Esophagus squamous epithelium (tissue), 5 donors: ENCODE results near the gene RNF111. TPM values are rescaled to one million over a fixed set of nuclear protein-coding genes. Genes with fewer than 3 reads are reported as not detected.

Source experiments
- DNase-seq: peaks from one replicate; lab custom pipeline; 2025; lab: John Stamatoyannopoulos, UW
- H3K27ac ChIP-seq, 4 donors: fragments of 200-600 bp; sonication (generic); one replicate each; pipeline ENCODE4 v1.5.1; 2016 to 2019; ENCODE audit warnings: mild to moderate bottlenecking in 1 of 4
- H3K27me3 ChIP-seq, 4 donors: fragments of 200-600 bp; sonication (generic); 1 replicate in 3 of 4; 2 replicates in 1 of 4; pipeline versions ENCODE4 v1.5.1 to v1.6.0; 2017 to 2021; ENCODE audit warnings: antibody characterized with exemption in 1 of 4
- H3K36me3 ChIP-seq, 3 donors: fragments of 200-600 bp; sonication (generic); one replicate each; pipeline ENCODE4 v1.5.1; 2016 to 2019
- H3K4me1 ChIP-seq, 3 donors: fragments of 200-600 bp; sonication (generic); one replicate each; pipeline ENCODE4 v1.5.1; 2017 to 2019
- H3K4me3 ChIP-seq, 4 donors: fragments of 200-600 bp; sonication (generic); 1 replicate in 3 of 4; 2 replicates in 1 of 4; pipeline ENCODE4 v1.5.1; 2016 to 2019; ENCODE audit warnings: mild to moderate bottlenecking in 2 of 4, moderate library complexity in 1 of 4
- H3K9me3 ChIP-seq, 3 donors: fragments of 200-600 bp; sonication (generic); one replicate each; pipeline ENCODE4 v1.5.1; 2016 to 2019
- POLR2A ChIP-seq, 4 donors: fragments of 450-650 bp; IDR thresholded peaks; one replicate each; pipeline ENCODE4 v1.6.1; 2017; ENCODE audit warnings: antibody characterized with exemption in 4 of 4, mild to moderate bottlenecking in 4 of 4, moderate library complexity in 3 of 4
- WGBS, 2 donors: methylation state at CpG; one replicate each; pipeline ENCODE4 v1.1.5; 2018; 5-methylcytosine and 5-hydroxymethylcytosine counted together
- intact Hi-C: fragments of 100-400 bp; cut with DNase I; formaldehyde crosslinking; loops from one replicate; pipeline ENCODE4 v1.15.0; 2022
- total RNA-seq, 4 donors: library from RNA; depleted of rRNA; stranded (reverse); fragments of >200 nt; gene quantifications; one replicate each; pipeline ENCODE4 v1.1.0, GENCODE V29; 2016
- TF ChIP-seq, protein P1 (sequence below), 6 experiments: fragments of 450-650 bp in 4 of 6; fragments of 200-600 bp in 2 of 6; sonication (generic) in 2 of 6; IDR thresholded peaks; one replicate each; pipeline ENCODE4 v1.5.1; 2016 to 2019; ENCODE audit warnings: antibody characterized with exemption in 6 of 6, mild to moderate bottlenecking in 4 of 6, moderate library complexity in 4 of 6
- donor health status: DM: yes; HTN: yes; CAD: no.

Gene RNF111
- total RNA-seq, 4 donors from 2014 or later: 15.2 to 19.6 (median 16.5) TPM

GRCh38 chr15:58983261-58983660, 4.2 kb upstream of the RNF111 start:
- TF ChIP-seq, protein P1, sequence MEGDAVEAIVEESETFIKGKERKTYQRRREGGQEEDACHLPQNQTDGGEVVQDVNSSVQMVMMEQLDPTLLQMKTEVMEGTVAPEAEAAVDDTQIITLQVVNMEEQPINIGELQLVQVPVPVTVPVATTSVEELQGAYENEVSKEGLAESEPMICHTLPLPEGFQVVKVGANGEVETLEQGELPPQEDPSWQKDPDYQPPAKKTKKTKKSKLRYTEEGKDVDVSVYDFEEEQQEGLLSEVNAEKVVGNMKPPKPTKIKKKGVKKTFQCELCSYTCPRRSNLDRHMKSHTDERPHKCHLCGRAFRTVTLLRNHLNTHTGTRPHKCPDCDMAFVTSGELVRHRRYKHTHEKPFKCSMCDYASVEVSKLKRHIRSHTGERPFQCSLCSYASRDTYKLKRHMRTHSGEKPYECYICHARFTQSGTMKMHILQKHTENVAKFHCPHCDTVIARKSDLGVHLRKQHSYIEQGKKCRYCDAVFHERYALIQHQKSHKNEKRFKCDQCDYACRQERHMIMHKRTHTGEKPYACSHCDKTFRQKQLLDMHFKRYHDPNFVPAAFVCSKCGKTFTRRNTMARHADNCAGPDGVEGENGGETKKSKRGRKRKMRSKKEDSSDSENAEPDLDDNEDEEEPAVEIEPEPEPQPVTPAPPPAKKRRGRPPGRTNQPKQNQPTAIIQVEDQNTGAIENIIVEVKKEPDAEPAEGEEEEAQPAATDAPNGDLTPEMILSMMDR (IDR thresholded peaks at IDR 0.05): no peak
- no peak for TF ChIP-seq POLR2A (IDR thresholded peaks at IDR 0.05)
- Histone ChIP-seq H3K27me3 (no peaks in the 10 kb centered on the region), H3K36me3 (no peaks in the 10 kb centered on the region), H3K27ac (no peak overlapping the region), H3K4me1 (peaks cover 9 to 42% (median 12%) of the 10 kb centered on the region in 3 donors), H3K4me3 (no peak overlapping the region), H3K9me3 (no peaks in the 10 kb centered on the region)
- DNase-seq: no peak
- intact Hi-C loops: loop anchor here (10.0 kb wide), 1 partner anchor 502 kb away; no protein-coding TSS in a partner anchor
- 75 to 78% methylated on average over 2 of the region's 2 CpGs for WGBS, 2 donors

GRCh38 chr15:58985443-58985842, 2.0 kb upstream of the RNF111 start:
- intact Hi-C loops: loop anchor here (10.0 kb wide), 1 partner anchor 499 kb away; no protein-coding TSS in a partner anchor
- DNase-seq: no peak
- 39 to 47% methylated on average over 4 of the region's 4 CpGs for WGBS, 2 donors

DNA sequence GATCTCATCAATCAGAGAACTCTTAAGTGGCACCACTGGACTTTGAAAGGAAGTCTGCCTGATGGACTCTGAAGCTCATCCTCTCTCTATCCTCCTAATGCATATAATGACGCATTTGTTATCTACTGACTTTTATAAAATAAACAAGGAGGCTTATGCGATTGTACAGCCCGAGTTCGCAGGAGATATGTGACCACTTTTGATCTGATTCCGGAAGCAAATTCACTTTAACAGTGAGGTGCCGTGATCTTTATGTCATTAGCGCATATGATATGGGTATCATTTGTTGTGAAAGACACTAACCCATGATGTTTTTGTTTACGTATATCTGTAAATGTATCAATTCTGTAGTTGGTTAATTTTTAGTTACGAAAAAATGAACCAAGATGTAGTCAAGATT, 427 bp upstream of the RNF111 start:
- no peaks in the 10 kb centered on the region for H3K9me3 ChIP-seq
- peak overlapping the region; percentile 88 to 98 (median 91) for H3K27ac ChIP-seq
- H3K36me3 ChIP-seq: peaks cover 0 to 19% (median 0%) of the 10 kb centered on the region in 3 donors
- intact Hi-C loops: loop anchor here (10.0 kb wide), 1 partner anchor 498 kb away; no protein-coding TSS in a partner anchor
- DNase-seq: no peak
- no peaks in the 10 kb centered on the region for H3K27me3 ChIP-seq
- peak overlapping the region; percentile 69 to 98 (median 73) for H3K4me3 ChIP-seq
- TF ChIP-seq, protein P1 (IDR thresholded peaks at IDR 0.05): no peak
- TF ChIP-seq POLR2A (IDR thresholded peaks at IDR 0.05): no peak
- WGBS, 2 donors: 5 to 15% methylated on average over 9 of the region's 9 CpGs
- peaks cover 0 to 41% (median 23%) of the 10 kb centered on the region in 3 donors for H3K4me1 ChIP-seq

More at GRCh38 chr15:58985443-58985842, 2.0 kb upstream of the RNF111 start:
- TF ChIP-seq, protein P1 (IDR thresholded peaks at IDR 0.05): no peak
- H3K27ac ChIP-seq: no peak overlapping the region
- H3K9me3 ChIP-seq: no peaks in the 10 kb centered on the region
- peaks cover 0 to 5% (median 0%) of the 10 kb centered on the region in 3 donors for H3K36me3 ChIP-seq
- H3K4me1 ChIP-seq: peaks cover 0 to 46% (median 16%) of the 10 kb centered on the region in 3 donors
- no peaks in the 10 kb centered on the region for H3K27me3 ChIP-seq
- H3K4me3 ChIP-seq: no peak overlapping the region

DNA sequence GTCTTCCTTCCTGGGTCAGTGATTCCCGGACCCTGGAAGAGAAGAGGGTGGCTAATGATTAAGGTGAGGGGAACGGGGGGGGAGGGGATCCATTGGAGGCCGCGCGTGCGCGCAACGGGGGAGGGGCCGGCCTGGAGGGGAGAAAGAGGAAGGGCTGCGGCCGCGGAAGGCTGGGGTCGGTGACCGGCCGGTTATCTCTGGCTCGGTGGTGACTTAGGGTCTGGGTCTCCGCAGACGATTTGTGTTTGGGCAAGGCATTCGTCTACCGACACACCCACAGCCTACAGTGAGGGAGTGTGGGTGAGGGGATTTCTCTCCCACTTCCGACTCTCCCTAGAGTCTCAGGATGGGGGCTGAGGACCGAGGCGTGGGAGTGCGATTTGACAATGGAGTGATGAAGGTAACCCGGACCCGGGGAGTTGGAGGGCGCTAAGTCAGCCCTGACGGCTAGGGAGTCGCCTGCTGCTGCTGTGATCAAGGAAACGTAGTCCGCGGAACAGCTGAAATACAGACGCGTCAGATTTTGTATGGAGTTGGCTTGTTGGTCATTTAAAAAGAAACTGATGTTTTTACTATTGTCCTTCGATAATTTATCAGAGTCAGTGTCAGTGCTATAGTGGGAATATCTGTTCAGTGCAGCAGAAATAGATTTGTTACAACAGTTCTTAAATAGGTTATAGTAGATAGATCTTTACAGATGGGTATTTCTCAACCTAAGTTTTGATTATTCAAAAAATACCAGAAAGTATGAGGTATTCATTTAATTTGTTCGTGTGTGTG, 733 bp downstream of the RNF111 start:
- 0 to 1% methylated on average over 15 to 32 of the region's 36 CpGs for WGBS, 2 donors
- peaks cover 0 to 41% (median 23%) of the 10 kb centered on the region in 3 donors for H3K4me1 ChIP-seq
- no peak for DNase-seq
- H3K4me3 ChIP-seq: peak overlapping the region; percentile 69 to 98 (median 73)
- H3K36me3 ChIP-seq: peaks cover 0 to 30% (median 0%) of the 10 kb centered on the region in 3 donors
- H3K9me3 ChIP-seq: no peaks in the 10 kb centered on the region
- TF ChIP-seq, protein P1 (IDR thresholded peaks at IDR 0.05): no peak
- no peak for TF ChIP-seq POLR2A (IDR thresholded peaks at IDR 0.05)
- peak overlapping the region; percentile 88 to 98 (median 91) for H3K27ac ChIP-seq
- no peaks in the 10 kb centered on the region for H3K27me3 ChIP-seq
- intact Hi-C loops: loop anchor here (10.0 kb wide), 1 partner anchor 497 kb away; no protein-coding TSS in a partner anchor

DNA sequence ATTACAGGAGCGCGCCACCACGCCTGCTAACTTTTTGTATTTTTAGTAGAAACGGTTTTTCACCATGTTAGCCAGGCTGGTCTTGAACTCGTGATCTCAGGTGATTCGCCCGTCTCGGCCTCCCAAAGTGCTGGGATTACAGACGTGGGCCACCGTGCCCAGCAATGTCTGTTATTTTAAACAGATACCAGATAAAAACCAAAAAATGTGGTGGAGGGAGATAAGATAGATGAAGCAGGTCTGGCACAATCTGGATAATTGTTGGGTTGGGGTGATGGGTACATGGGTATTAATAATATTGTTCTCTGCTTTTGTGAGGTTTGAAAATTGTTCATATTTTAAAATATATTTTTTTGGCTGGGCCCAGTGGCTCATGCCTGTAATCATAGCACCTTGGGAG, 4.7 kb downstream of the RNF111 start:
- TF ChIP-seq, protein P1 (IDR thresholded peaks at IDR 0.05): no peak
- TF ChIP-seq POLR2A (IDR thresholded peaks at IDR 0.05): no peak
- Histone ChIP-seq H3K36me3 (peaks cover 0 to 40% (median 0%) of the 10 kb centered on the region in 3 donors), H3K4me1 (peaks cover 5 to 48% (median 27%) of the 10 kb centered on the region in 3 donors), H3K27ac (no peak overlapping the region), H3K9me3 (no peaks in the 10 kb centered on the region), H3K27me3 (no peaks in the 10 kb centered on the region), H3K4me3 (no peak overlapping the region)
- intact Hi-C loops: no loop called here
- WGBS, 2 donors: 81 to 95% methylated on average over 10 of the region's 10 CpGs
- no peak for DNase-seq
